ENCODE results near the gene STYX.

Gene STYX

GRCh38 chr14:52700701-52701172 lies 29.2 kb upstream of the STYX start:
- Histone ChIP-seq H3K4me3 (ENCODE audit: low read depth, low read length) (no peak overlapping the region), H3K27ac (no peak overlapping the region), H3K27me3 (replicated peaks) (no peaks in the 10 kb centered on the region), H3K36me3 (replicated peaks) (no peaks in the 10 kb centered on the region)
- no peak for DNase-seq
- no peak for TF ChIP-seq CTCF (IDR thresholded peaks at IDR 0.05; ENCODE audit: low read depth, low read length, missing control alignments)
- in situ Hi-C loops (cut with HindIII; ENCODE audit: low pct_ligation_motif_present, low sequenced_read_pairs), result no loop called here

DNA sequence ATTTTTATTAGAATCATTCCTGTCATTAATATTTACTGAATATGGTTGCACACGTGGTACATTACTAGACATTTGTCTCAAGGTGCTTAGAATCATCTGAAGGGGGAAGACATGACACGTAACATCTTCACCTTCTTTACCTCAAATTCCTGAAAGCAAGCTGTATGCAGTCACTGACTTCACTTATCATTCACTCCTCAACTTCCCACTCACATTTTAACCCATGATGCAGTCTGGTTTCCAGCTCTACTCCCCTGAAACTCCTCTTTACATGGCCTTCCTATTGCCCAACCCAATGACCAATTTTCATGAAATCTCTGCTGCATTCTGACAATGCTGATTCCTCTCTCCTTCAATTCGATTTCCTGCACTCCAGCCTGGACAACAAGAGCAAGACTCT lies 28.7 kb upstream of the STYX start:
- DNase-seq, result no peak
- Histone ChIP-seq H3K36me3 (replicated peaks) (no peaks in the 10 kb centered on the region), H3K4me3 (ENCODE audit: low read depth, low read length) (no peak overlapping the region), H3K27me3 (replicated peaks) (no peaks in the 10 kb centered on the region), H3K27ac (no peak overlapping the region)
- in situ Hi-C loops (cut with HindIII; ENCODE audit: low pct_ligation_motif_present, low sequenced_read_pairs), result no loop called here
- TF ChIP-seq CTCF (IDR thresholded peaks at IDR 0.05; ENCODE audit: low read depth, low read length, missing control alignments), result no peak

DNA sequence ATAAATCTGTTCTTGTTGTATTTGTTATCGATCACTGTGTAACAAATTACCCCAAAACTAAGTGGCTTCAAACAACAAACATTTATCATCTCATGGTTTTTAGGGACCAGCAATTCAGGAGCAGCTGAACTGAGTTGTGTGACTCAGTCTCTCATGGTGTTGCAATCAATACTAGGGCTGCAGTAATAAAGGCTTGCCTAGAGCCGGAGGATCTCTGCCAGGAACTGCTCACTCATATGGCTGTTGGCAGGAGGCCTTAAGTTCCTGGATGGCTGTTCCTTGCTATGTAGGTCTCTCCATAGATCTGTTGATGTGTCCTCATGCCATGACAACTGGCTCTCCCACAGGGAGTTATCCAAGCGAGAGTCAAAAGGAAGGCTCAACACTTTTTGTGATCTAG lies 26.7 kb upstream of the STYX start:
- Histone ChIP-seq H3K27ac (peak overlapping the region; percentile 32), H3K4me3 (ENCODE audit: low read depth, low read length) (no peak overlapping the region), H3K36me3 (replicated peaks) (no peaks in the 10 kb centered on the region), H3K27me3 (replicated peaks) (no peaks in the 10 kb centered on the region)
- TF ChIP-seq CTCF (IDR thresholded peaks at IDR 0.05; ENCODE audit: low read depth, low read length, missing control alignments), result no peak
- DNase-seq, result peak; percentile 91
- in situ Hi-C loops (cut with HindIII; ENCODE audit: low pct_ligation_motif_present, low sequenced_read_pairs), result no loop called here

DNA sequence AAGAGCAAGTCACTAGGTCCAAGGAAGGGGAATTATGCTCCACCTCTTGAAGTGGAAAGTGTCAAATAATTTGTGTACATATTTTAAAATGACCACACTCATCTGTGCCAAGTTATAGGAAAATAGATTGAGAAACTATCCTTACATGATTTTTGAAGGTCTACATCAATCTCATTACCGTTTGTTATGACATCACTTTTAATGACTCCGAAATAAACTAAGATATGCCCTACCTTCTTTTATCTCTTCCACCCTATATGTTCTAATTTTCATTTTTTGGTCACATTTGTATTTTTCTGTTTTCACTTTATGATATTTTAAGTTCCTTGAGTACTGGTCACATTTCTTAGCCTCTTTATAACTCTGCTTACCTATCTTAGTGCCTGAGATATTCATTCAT lies 26.3 kb upstream of the STYX start:
- Histone ChIP-seq H3K4me3 (ENCODE audit: low read depth, low read length) (no peak overlapping the region), H3K27ac (peak overlapping the region; percentile 32), H3K27me3 (replicated peaks) (no peaks in the 10 kb centered on the region), H3K36me3 (replicated peaks) (peaks cover 2% of the 10 kb centered on the region)
- in situ Hi-C loops (cut with HindIII; ENCODE audit: low pct_ligation_motif_present, low sequenced_read_pairs), result no loop called here
- no peak for DNase-seq
- no peak for TF ChIP-seq CTCF (IDR thresholded peaks at IDR 0.05; ENCODE audit: low read depth, low read length, missing control alignments)

GRCh38 chr14:52706286-52706685 lies 23.7 kb upstream of the STYX start:
- Histone ChIP-seq H3K27ac (peak overlapping the region; percentile 80), H3K4me3 (ENCODE audit: low read depth, low read length) (peak overlapping the region; percentile 79), H3K36me3 (replicated peaks) (peaks cover 17% of the 10 kb centered on the region), H3K27me3 (replicated peaks) (no peaks in the 10 kb centered on the region)
- no peak for TF ChIP-seq CTCF (IDR thresholded peaks at IDR 0.05; ENCODE audit: low read depth, low read length, missing control alignments)
- no peak for DNase-seq
- in situ Hi-C loops (cut with HindIII; ENCODE audit: low pct_ligation_motif_present, low sequenced_read_pairs), result no loop called here

Data from brain microvascular endothelial cell (primary cell).